Daoy (cell line): ENCODE measurements around the gene KLC1. TPM values are rescaled to one million over a fixed set of nuclear protein-coding genes. Genes with fewer than 3 reads are reported as not detected.
"Not testable (repeated sequence)": the region's sequence is repeated elsewhere in the genome, so short reads cannot be mapped to it uniquely, and the experiment has no call there.

ENCODE experiments used
- DNase-seq: peaks from one replicate; pipeline ENCODE4 v3.0.0-alpha.2; 2015; ENCODE audit warnings: low read depth
- total RNA-seq: library from RNA; depleted of rRNA; stranded (reverse); fragments of >200 nt; shearing (Covaris generic); gene quantifications from 2 replicates; pipeline ENCODE4 v1.2.3, GENCODE V29; 2014; rRNA removed

The KLC1 gene
- total RNA-seq: 178 and 244 TPM in 2 replicates

GRCh38 chr14:103628684-103629502, at the start of gene KLC1:
Gene KLC1, plus strand, starts transcription at chr14:103629211. Its CDS starts 25,354 bp downstream, at chr14:103654565.
- DNase-seq: peak; percentile 86

- DNase-seq: no peak
Measured at GRCh38 chr14:103581206-103581605, 47.8 kb upstream of the KLC1 start.

GRCh38 chr14:103581954-103582703, 46.9 kb upstream of the KLC1 start:
- DNase-seq: no peak

- no peak for DNase-seq
Measured at GRCh38 chr14:103584326-103584915, 44.6 kb upstream of the KLC1 start.

GRCh38 chr14:103593577-103593976, 35.4 kb upstream of the KLC1 start:
- no peak for DNase-seq

- DNase-seq: peak; percentile 95
Measured at GRCh38 chr14:103594265-103594664, 34.7 kb upstream of the KLC1 start.

GRCh38 chr14:103597623-103598377, 31.2 kb upstream of the KLC1 start:
- DNase-seq: peak; percentile 95

GRCh38 chr14:103600503-103600902, 28.5 kb upstream of the KLC1 start:
- no peak for DNase-seq

- DNase-seq: no peak
Measured at GRCh38 chr14:103604620-103605019, 24.4 kb upstream of the KLC1 start.

- peak; percentile 86 for DNase-seq
Measured at GRCh38 chr14:103606963-103607668, 21.9 kb upstream of the KLC1 start.

GRCh38 chr14:103607822-103608221, 21.2 kb upstream of the KLC1 start:
- no peak for DNase-seq

- not testable (repeated sequence) for DNase-seq
Measured at GRCh38 chr14:103609081-103609480, 19.9 kb upstream of the KLC1 start.

GRCh38 chr14:103611215-103611614, 17.8 kb upstream of the KLC1 start:
- no peak for DNase-seq

GRCh38 chr14:103613517-103613916, 15.5 kb upstream of the KLC1 start:
- no peak for DNase-seq

GRCh38 chr14:103616635-103617300, 12.2 kb upstream of the KLC1 start:
- DNase-seq: no peak

GRCh38 chr14:103619057-103619456, 10.0 kb upstream of the KLC1 start:
- DNase-seq: peak; percentile 41

GRCh38 chr14:103621860-103622259, 7.2 kb upstream of the KLC1 start:
- DNase-seq: no peak

- DNase-seq: no peak
Measured at GRCh38 chr14:103623308-103623707, 5.7 kb upstream of the KLC1 start.

- no peak for DNase-seq
Measured at GRCh38 chr14:103623883-103624482, 5.0 kb upstream of the KLC1 start.

- peak; percentile 93 for DNase-seq
Measured at GRCh38 chr14:103624860-103625259, 4.2 kb upstream of the KLC1 start.
